ENCODE measurements around the gene DMPK.
"Not testable (repeated sequence)": the region's sequence is repeated elsewhere in the genome, so short reads cannot be mapped to it uniquely, and the experiment has no call there.

DMPK gene

DNA sequence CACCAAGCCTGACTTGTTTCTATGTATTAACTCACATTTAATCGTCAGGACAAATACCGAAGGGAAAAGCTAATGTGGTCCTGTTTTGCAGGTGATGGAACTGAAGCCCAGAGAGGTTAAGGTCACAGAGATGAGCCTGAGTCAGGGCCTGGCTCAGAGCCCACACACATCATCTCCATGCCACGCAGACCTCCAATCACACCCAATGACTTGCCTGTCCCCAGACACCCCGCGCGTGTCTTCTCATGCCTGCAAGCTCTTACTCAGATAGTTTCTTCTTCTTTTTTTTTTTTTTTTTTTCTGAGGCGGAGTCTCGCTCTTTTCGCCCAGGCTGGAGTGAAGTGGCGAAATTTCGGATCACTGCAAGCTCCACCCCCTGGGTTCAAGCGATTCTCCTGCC lies 29.7 kb downstream of the DMPK start:
- DNase-seq: no peak

DNA sequence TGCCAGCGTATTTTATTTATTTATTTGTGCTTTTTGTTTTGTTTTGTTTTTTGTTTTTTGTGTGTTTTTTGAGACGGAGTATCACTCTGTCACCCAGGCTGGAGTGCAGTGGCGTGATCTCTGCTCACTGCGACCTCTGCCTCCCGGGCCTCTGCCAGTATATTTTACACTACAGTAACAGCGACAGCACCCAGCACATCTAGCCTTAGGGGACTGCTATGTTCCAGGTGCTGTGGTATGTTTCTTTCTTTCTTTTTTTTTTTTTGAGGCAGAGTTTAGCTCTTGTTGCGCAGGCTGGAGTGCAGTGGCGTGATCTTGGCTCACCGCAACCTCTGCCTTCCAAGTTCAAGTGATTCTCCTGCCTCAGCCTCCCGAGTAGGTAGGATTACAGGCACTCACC lies 30.8 kb downstream of the DMPK start:
- not testable (repeated sequence) for DNase-seq

DNA sequence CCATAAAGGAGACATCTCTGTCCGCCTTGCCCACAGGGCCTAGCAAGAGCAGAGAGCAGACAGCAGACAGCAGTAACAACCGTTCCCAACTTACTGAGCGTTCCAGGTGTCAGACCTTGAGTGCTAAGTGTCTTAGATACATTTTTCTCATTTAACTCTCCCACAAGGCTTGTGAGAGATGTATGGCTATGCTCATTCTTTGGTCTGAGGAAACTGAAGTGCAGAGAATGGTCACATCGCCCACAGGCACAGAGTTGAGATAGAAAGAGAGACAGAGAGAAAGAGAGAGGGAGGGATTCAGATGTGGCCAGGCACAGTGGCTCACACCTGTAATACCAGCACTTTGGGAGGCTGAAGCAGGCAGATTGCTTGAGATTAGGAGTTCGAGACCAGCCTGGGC lies 34.8 kb downstream of the DMPK start:
- DNase-seq: no peak

DNA sequence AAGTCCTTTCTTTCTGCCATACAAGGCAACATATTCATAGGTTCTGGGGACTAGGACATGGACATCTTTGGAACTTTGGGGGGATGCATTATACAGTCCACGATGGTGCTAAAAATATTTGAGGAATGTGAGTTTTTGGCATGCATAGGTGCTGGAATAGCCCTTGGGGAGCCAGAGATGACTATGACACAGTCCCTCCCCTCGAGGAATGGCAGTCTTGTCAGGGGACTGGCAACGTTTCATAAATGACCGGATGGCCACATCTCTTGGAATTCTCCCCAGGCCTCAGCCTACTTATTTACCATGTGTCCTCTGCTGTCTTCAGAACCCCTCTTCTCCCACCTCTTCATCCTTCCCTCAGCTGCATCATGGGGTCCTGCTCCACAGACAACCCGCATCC lies 35.4 kb downstream of the DMPK start:
- no peak for DNase-seq

DNA sequence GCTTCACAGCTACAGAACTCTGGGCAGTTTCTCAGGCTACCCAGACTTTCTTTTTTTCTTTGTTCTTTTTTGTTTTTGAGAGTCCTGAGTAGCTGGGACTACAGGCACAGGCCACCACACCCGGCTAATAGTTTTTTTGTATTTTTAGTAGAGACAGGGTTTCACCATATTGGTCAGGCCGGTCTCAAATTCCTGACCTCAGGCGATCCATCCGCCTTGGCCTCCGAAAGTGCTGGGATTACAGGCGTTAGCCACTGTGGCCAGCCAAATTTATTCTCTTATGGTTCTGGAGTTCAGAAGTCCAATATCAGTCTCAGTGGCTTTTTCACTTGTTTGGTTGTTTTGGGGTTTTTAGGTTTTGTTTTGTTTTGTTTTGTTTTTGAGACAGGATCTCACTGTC lies 36.7 kb downstream of the DMPK start:
- no peak for DNase-seq

DNA sequence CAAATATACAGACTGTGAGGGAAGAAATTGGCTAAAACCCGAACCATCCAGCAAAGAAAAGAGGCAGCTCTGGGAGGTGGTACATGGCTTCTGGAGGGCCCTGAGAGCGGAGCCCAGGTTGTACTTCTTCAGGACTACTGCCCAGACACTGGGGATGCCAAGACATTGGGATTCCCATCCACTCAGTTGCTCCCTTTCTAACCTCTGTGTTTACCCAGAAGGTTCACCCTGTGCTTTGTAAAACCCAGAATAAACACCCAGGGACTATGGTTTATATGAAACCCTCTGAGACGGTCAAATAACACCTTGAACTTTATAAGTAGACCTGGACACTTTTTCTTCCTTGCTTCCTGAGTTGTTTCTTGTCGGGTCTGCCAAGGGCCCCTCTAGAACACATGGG lies 39.3 kb downstream of the DMPK start:
- no peak for DNase-seq

DNA sequence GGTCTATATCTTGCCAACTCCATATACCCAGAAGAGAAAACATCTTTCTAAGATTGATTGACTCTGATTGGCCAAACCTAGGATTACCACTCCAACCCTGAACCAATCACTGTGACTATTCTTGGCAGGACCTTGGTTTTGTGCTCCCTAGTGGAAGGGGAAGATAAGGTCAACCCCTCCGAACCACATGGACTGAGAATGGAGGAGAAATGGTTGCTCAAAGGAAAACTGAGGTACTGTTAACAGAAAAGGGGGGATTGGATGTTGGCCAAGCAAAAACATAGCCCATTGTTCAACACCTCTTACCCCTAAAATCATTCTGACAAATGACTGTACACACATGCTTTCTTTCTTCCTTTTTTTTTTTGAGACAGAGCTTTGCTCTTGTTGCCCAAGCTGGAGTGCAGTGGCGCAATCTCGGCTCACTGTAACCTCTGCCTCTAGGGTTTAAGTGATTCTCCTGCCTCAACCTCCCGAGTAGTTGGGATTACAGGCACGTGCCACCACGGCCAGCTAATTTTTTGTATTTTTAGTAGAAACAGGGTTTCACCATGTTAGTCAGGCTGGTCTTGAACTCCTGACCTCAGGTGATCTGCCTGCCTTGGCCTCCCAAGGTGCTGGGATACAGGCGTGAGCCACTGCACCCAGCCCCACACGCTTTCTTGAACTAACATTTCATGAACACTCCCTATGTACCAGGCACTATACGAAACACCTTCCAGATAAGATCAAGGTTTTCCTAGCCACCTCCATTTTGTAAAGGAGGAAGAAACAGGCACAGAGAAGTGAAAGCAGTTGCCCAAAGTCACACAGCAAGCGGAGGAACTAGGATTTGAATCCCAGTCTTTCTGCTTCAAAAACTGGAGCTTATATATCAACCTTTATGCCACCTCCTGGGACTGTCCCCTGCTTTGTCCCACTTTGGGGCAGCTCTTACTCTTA lies 42.5 kb downstream of the DMPK start:
- DNase-seq: no peak

DNA sequence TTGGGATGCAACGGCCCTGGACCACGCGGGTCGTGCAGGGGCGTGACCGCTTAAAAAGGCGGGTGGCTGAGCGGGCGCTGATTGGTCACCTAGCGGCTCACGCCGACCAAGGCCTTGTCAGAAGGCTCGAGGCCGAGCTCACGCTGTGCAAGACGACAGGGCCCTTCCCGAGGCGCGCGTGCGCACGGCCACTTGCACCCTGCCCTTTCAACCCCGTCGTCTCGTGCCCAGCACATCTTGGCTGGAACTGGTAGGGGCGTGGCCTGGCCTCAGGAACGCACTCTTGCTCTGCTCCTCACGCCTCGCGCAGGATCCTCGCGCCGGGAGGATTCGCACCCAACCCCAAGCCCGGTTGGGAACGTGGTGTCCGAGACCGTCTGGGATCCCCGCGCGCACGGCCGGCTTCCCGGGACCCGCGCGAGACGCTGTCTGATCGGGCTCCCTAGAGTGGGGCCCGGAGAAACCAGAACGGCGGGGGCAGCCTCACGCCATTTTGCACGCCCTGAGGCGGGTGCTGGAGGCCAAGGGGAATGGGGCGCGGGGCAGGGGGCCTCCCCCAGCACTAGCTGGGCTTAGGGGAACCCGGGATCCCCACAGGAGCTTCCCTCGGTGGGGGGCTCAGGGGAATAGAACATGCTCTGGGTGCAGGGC lies 49.0 kb downstream of the DMPK start, which contains the start of gene MEIOSIN:
MEIOSIN (plus strand) TSS at position 280 of the 651 bp plus-strand sequence. CDS start 1,938 bp downstream, outside the sequence.
- DNase-seq: no peak

DNA sequence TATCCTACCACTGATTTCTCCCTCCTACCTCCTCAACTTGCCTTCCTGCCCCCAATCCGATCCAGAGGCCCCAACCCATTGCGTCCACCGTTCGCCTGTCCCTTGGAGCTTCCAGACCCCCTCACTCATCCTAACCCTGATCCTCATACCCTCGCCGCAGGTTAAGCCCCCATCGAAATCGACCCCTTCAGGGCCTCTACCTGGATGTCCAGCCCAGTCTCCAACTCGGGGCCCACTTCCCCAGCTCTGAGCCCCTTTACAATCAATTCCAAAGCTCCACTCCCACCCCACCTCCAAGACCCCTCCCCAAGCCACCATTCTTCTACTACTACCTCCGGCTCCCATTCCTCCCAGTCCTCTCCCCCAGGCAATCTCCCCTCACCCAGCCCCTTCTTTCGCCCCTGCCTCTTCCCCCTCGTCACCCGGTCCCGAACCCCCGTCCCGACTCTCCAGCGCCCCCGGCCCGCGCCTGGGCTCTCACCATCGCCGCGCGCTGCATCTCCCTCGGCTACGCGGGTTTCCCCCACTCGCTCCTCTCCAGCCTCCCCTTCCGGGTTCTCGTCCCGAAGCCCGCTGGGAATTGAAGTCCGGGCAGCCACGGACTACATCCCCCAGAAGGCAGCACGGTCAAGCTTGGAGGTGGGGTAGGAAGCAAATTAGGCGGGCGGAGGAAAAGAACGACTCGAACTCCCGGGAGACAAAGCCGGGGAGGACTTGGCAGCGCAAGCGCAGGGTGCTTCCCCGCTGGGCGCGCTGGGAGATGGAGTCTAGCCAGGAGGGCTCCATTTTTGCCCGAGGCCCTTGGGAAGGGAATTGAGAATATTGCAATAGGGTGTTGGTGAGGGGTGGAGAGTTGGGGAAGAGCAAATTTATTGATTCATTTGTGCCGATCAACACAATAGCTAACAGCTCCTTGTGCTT lies 51.7 kb downstream of the DMPK start, which contains the start of gene FBXO46:
FBXO46 (minus strand) TSS at position 529 of the 921 bp plus-strand sequence. CDS start 17,401 bp downstream, outside the sequence.
- peak; percentile 81 to 99 (median 97) for DNase-seq

DNA sequence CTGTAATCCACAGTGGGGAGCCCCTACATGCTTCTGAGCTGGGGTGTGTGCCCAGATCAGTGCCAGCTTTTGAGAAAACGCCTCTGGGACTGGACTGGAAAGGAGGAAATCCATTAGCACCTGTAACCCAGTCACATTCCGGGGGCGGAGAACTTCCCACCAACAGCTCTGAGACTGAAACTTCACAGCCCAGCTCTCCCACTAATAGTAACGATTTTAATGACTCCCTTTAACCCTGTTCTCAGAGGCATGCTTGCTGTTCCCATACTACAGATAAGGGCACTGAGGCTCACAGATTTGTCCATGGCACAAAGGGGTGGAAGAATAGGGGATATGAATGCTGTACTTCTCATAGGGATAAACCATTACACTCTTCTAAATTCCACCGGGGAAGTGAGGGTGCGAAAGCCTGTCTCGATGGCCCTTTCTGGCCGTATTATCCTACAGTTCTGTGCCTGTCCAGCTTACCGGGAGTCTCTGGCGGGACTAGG lies 52.4 kb downstream of the DMPK start:
- no peak for DNase-seq

DNA sequence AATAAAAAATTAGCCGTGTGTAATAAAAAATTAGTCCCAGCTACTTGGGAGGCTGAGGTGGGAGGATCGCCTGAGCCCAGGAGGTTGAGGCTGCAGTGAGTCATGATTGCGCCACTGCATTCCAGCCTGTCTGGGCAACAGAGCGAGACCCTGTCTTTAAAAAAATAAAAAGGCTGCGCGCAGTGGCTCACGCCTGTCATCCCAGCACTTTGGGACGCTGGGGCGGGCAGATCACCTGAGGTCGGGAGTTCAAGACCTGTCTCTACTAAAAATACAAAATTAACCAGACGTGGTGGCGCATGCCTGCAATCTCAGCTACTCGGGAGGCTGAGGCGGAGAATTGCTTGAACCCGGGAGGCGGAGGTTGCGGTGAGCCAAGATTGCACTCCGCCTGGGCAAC lies 53.6 kb downstream of the DMPK start:
- DNase-seq: not testable (repeated sequence)

DNA sequence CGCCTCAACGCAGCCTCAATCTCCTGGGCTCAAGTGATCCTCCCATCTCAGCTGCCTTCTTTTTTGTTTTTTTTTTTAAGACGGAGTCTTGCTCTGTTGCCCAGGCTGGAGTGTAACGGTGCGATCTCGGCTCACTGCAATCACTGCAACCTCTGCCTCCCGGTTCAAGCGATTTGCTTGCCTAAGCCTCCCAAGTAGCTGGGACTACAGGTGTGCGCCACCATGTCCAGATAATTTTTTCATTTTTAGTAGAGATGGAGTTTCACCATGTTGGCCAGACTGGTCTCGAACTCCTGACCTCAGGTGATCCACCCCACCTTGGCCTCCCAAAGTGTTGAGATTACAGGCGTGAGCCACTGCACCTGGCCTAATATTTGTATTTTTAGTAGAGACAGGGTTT lies 62.2 kb downstream of the DMPK start:
- DNase-seq: not testable (repeated sequence)

Data from anterior cingulate cortex (tissue), 58 donors.